ENCODE results near the gene FAM83G.
"Not testable (repeated sequence)": the region's sequence is repeated elsewhere in the genome, so short reads cannot be mapped to it uniquely, and the experiment has no call there.

DNA sequence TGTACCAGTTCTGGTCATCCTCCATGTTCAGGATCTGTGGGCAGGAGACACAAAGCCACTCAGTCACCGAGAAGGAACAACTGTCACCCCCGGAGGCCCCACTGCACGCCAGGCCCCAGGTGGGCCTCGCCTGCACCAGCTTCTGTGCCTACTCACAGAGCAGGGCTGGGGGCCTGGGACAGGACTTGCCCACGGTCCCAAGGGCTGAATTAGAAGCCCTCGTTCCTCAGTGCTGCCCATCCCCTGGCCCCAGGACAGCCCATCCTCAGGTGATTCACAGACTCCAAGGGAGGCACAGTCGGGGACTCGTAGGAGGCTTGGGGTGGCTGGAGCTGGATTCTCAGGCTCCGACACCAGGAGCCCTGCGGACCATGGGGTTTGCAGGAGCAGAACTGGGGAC lies 37.3 kb upstream of the FAM83G start:
- TF ChIP-seq, protein P1, sequence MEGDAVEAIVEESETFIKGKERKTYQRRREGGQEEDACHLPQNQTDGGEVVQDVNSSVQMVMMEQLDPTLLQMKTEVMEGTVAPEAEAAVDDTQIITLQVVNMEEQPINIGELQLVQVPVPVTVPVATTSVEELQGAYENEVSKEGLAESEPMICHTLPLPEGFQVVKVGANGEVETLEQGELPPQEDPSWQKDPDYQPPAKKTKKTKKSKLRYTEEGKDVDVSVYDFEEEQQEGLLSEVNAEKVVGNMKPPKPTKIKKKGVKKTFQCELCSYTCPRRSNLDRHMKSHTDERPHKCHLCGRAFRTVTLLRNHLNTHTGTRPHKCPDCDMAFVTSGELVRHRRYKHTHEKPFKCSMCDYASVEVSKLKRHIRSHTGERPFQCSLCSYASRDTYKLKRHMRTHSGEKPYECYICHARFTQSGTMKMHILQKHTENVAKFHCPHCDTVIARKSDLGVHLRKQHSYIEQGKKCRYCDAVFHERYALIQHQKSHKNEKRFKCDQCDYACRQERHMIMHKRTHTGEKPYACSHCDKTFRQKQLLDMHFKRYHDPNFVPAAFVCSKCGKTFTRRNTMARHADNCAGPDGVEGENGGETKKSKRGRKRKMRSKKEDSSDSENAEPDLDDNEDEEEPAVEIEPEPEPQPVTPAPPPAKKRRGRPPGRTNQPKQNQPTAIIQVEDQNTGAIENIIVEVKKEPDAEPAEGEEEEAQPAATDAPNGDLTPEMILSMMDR (IDR thresholded peaks at IDR 0.05; ENCODE audit: low read depth, low read length, poor library complexity, severe bottlenecking): not testable (repeated sequence)
- TF ChIP-seq EZH2phosphoT487 (IDR thresholded peaks at IDR 0.05; ENCODE audit: borderline replicate concordance, low read length): not testable (repeated sequence)

All from DOHH2 (cell line).